Kidney epithelial cell (primary cell): ENCODE measurements around the gene POLR2C. TPM values are rescaled to one million over a fixed set of nuclear protein-coding genes. Genes with fewer than 3 reads are reported as not detected.

ENCODE experiments used
- DNase-seq: peaks from one replicate; pipeline ENCODE4 v3.0.0-alpha.2; 2010; ENCODE audit warnings: low read depth
- H3K27me3 ChIP-seq: 2 replicates; pipeline ENCODE4 v1.6.0; 2011; ENCODE audit warnings: low read length; ENCODE audit not compliant: control insufficient read depth, insufficient read depth
- H3K36me3 ChIP-seq: 2 replicates; pipeline ENCODE4 v1.5.1; 2011; ENCODE audit warnings: low read length; ENCODE audit not compliant: control insufficient read depth, insufficient read depth
- H3K4me3 ChIP-seq: 2 replicates; pipeline ENCODE4 v1.5.1; 2011; ENCODE audit warnings: low read depth, mild to moderate bottlenecking, control low read depth, low read length
- CTCF ChIP-seq: IDR thresholded peaks from 2 replicates; pipeline ENCODE4 v1.5.1; 2011; ENCODE audit warnings: mild to moderate bottlenecking, moderate library complexity, low read length, control low read depth, inconsistent platforms; ENCODE audit not compliant: insufficient read depth, poor library complexity, severe bottlenecking
- total RNA-seq: library from RNA; depleted of rRNA; stranded (reverse); fragments of >200 nt; gene quantifications from 2 replicates; pipeline ENCODE4 v1.2.3, GENCODE V29; 2015

POLR2C gene
- total RNA-seq, 1 donor from 2014 or later = 70.4 TPM

GRCh38 chr16:57478396-57479204 lies 16.1 kb downstream of the POLR2C start:
- DNase-seq = no peak
- H3K4me3 ChIP-seq = peak overlapping the region; percentile 40
- no peaks in the 10 kb centered on the region for H3K27me3 ChIP-seq
- no peak for TF ChIP-seq CTCF
- peaks cover 2% of the 10 kb centered on the region for H3K36me3 ChIP-seq

DNA sequence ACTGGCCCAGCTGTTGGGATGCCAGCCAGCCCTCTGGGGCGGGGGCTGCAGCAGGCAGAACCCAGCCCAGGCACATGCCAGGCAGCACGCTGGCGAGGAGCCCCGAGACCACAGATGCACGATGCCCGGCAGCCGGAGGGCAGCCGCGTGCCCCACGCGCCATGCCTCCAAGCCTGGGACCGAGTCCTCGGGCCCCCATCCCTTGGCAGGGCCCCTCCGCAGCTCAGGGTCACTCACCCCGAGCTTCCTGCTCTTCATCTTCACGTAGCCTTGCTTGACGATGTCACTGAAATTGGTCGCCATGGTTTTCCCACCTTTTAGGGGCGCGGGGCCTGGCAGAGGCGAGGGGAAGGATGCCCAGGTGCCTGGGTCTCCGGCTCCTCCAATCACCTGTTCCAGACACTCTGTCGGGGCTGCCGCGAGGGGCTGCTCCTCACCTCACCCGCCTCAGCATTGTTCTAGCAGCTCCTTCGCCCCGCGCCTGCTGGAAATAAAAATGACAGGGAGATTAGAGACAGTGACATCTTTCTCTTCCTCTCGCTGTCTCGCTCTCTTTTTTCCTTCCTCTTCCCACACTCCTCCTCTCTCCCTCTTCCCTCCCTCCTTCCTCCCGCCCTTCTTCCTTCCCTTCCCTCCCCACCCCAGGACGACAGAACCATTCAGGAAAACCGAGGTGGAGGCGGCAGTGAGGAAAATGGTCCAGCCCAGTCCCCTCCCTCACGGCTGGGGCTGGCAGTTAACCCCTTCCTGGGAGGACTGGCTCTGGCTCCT lies 16.9 kb downstream of the POLR2C start:
- peaks cover 1% of the 10 kb centered on the region for H3K36me3 ChIP-seq
- H3K27me3 ChIP-seq = no peaks in the 10 kb centered on the region
- no peak for DNase-seq
- peak overlapping the region; percentile 40 for H3K4me3 ChIP-seq
- TF ChIP-seq CTCF = no peak

GRCh38 chr16:57479976-57480753 lies 17.7 kb downstream of the POLR2C start:
- peak overlapping the region; percentile 40 for H3K4me3 ChIP-seq
- no peak for TF ChIP-seq CTCF
- DNase-seq = no peak
- no peaks in the 10 kb centered on the region for H3K36me3 ChIP-seq
- H3K27me3 ChIP-seq = no peaks in the 10 kb centered on the region

DNA sequence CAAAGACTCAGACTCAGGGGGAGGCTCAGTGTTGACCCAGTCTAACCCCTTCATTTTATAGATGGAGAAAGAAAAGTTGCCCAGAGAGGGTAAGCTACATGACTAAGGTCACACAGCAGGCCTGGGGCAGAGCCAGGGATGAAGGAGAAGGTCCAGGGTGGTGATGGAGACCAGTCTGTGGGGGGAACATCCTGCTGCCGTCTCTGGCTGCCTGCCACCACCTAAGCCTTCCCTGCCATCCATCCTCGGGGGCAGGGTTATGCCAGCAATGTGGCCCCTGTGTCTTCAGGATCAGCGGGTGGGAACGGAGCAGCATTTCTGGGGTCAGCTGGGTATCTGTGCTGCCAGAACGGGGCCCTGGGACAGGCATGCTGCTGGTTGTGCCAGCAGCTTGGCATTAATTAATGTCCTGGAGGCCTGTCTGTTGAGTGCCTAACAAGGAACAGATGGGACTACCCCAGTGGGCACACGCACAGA lies 18.3 kb downstream of the POLR2C start:
- no peaks in the 10 kb centered on the region for H3K27me3 ChIP-seq
- H3K36me3 ChIP-seq = no peaks in the 10 kb centered on the region
- no peak overlapping the region for H3K4me3 ChIP-seq
- no peak for DNase-seq
- TF ChIP-seq CTCF = no peak

DNA sequence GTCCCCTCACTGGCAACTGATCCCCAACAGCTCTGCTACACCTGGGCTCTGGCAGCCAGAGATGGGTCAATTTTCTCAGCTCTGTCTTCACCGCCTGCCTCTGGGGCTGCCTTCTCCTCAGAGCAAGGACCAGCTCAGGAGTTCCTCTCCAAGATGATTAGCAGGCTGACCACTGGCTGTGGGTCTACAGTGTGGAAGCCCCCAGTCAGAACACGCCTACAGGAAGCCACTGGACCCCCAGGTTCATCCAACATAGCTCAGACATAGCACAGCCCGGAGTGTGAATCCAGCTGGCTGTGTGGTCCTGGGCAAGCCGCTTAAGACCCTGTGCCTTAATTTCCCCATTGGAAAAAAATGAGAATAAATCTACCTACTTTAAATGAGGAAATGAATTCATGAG lies 18.9 kb downstream of the POLR2C start:
- TF ChIP-seq CTCF = no peak
- DNase-seq = no peak
- Histone ChIP-seq H3K4me3 (no peak overlapping the region), H3K27me3 (no peaks in the 10 kb centered on the region), H3K36me3 (no peaks in the 10 kb centered on the region)
